Activated T-helper 2 cell treated with anti-CD3 and anti-CD28 coated beads, Interferon-gamma antibody, Interleukin-2, Interleukin-4, amounts not matched to agents 10 μg/mL and 5 μg/mL and 100 μg/mL, durations not matched to agents 14 hours and 24 hours and 36 hours (primary cell): Measurements from ENCODE around the gene DUSP22. TPM values are rescaled to one million over a fixed set of nuclear protein-coding genes. Genes with fewer than 3 reads are reported as not detected.

Experiments used
- DNase-seq: peaks from one replicate; pipeline ENCODE4 v3.0.0; 2021; ENCODE audit warnings: low spot score
- H3K27ac Mint-ChIP-seq: one replicate; pipeline ENCODE4 v1.8.0; 2021; ENCODE audit warnings: mixed read lengths
- H3K27me3 Mint-ChIP-seq: one replicate; pipeline ENCODE4 v1.8.0; 2021; ENCODE audit warnings: low read depth, mixed read lengths
- H3K36me3 Mint-ChIP-seq: one replicate; pipeline ENCODE4 v1.8.0; 2021; ENCODE audit warnings: low read depth, mixed read lengths
- H3K4me1 Mint-ChIP-seq: one replicate; pipeline ENCODE4 v1.8.0; 2021; ENCODE audit warnings: low read depth, mixed read lengths
- H3K4me3 Mint-ChIP-seq: one replicate; pipeline ENCODE4 v1.8.0; 2021; ENCODE audit warnings: low read depth, mild to moderate bottlenecking, moderate library complexity, mixed read lengths
- H3K9me3 Mint-ChIP-seq: one replicate; pipeline ENCODE4 v1.8.0; 2021; ENCODE audit warnings: mixed read lengths
- intact Hi-C: fragments of 100-400 bp; cut with micrococcal nuclease; formaldehyde crosslinking; loops from one replicate; pipeline ENCODE4 v1.15.1; 2023
- total RNA-seq: library from RNA; stranded (reverse); gene quantifications from 2 replicates; pipeline ENCODE4 v1.2.3, GENCODE V29; 2022

The DUSP22 gene
- total RNA-seq, 1 donor from 2014 or later, result 27.5 TPM

- Mint-ChIP-seq H3K4me3 (peak overlapping the region; percentile 57), H3K27me3 (no peaks in the 10 kb centered on the region), H3K4me1 (peaks cover 66% of the 10 kb centered on the region), H3K9me3 (no peaks in the 10 kb centered on the region), H3K27ac (peak overlapping the region; percentile 75), H3K36me3 (peaks cover 8% of the 10 kb centered on the region)
- intact Hi-C loops, result loop anchor here (1.0 to 5.0 kb wide), 8 partner anchors 47 to 223 kb away; partner anchors contain the start of gene DUSP22
- DNase-seq, result no peak
Measured at GRCh38 chr6:338815-339262, 46.6 kb downstream of the DUSP22 start.

GRCh38 chr6:339480-339879 lies 47.2 kb downstream of the DUSP22 start:
- Mint-ChIP-seq H3K27ac (peak overlapping the region; percentile 75), H3K27me3 (no peaks in the 10 kb centered on the region), H3K9me3 (no peaks in the 10 kb centered on the region), H3K4me1 (peaks cover 67% of the 10 kb centered on the region), H3K36me3 (peaks cover 10% of the 10 kb centered on the region), H3K4me3 (peak overlapping the region; percentile 57)
- intact Hi-C loops, result loop anchor here (1.0 to 5.0 kb wide), 8 partner anchors 47 to 223 kb away; partner anchors contain the start of gene DUSP22
- no peak for DNase-seq

GRCh38 chr6:340186-340955 lies 48.1 kb downstream of the DUSP22 start:
- Mint-ChIP-seq H3K4me3 (peak overlapping the region; percentile 57), H3K36me3 (peaks cover 10% of the 10 kb centered on the region), H3K4me1 (peaks cover 68% of the 10 kb centered on the region), H3K27me3 (no peaks in the 10 kb centered on the region), H3K9me3 (no peaks in the 10 kb centered on the region), H3K27ac (peak overlapping the region; percentile 75)
- no peak for DNase-seq
- intact Hi-C loops, result no loop called here

GRCh38 chr6:340991-341827 lies 48.9 kb downstream of the DUSP22 start:
- Mint-ChIP-seq H3K27ac (peak overlapping the region; percentile 17), H3K4me3 (no peak overlapping the region), H3K9me3 (no peaks in the 10 kb centered on the region), H3K36me3 (peaks cover 10% of the 10 kb centered on the region), H3K4me1 (peaks cover 62% of the 10 kb centered on the region), H3K27me3 (no peaks in the 10 kb centered on the region)
- DNase-seq, result no peak
- intact Hi-C loops, result no loop called here

GRCh38 chr6:341914-342831 lies 49.9 kb downstream of the DUSP22 start:
- H3K27ac Mint-ChIP-seq, result peak overlapping the region; percentile 18
- intact Hi-C loops, result no loop called here
- no peaks in the 10 kb centered on the region for H3K27me3 Mint-ChIP-seq
- DNase-seq, result no peak
- H3K4me1 Mint-ChIP-seq, result peaks cover 53% of the 10 kb centered on the region
- no peak overlapping the region for H3K4me3 Mint-ChIP-seq
- H3K9me3 Mint-ChIP-seq, result no peaks in the 10 kb centered on the region
- peaks cover 10% of the 10 kb centered on the region for H3K36me3 Mint-ChIP-seq

- no peak overlapping the region for H3K27ac Mint-ChIP-seq
- no peak overlapping the region for H3K4me3 Mint-ChIP-seq
- DNase-seq, result no peak
- no peaks in the 10 kb centered on the region for H3K27me3 Mint-ChIP-seq
- intact Hi-C loops, result no loop called here
- no peaks in the 10 kb centered on the region for H3K9me3 Mint-ChIP-seq
- H3K4me1 Mint-ChIP-seq, result peaks cover 47% of the 10 kb centered on the region
- H3K36me3 Mint-ChIP-seq, result peaks cover 12% of the 10 kb centered on the region
Measured at GRCh38 chr6:342832-343179, 50.5 kb downstream of the DUSP22 start.

GRCh38 chr6:343226-343935 lies 51.1 kb downstream of the DUSP22 start:
- peaks cover 42% of the 10 kb centered on the region for H3K4me1 Mint-ChIP-seq
- no peaks in the 10 kb centered on the region for H3K9me3 Mint-ChIP-seq
- intact Hi-C loops, result no loop called here
- peaks cover 17% of the 10 kb centered on the region for H3K36me3 Mint-ChIP-seq
- H3K4me3 Mint-ChIP-seq, result no peak overlapping the region
- DNase-seq, result no peak
- no peak overlapping the region for H3K27ac Mint-ChIP-seq
- no peaks in the 10 kb centered on the region for H3K27me3 Mint-ChIP-seq

GRCh38 chr6:343960-344815 lies 51.9 kb downstream of the DUSP22 start:
- no peak overlapping the region for H3K4me3 Mint-ChIP-seq
- intact Hi-C loops, result no loop called here
- no peak for DNase-seq
- no peaks in the 10 kb centered on the region for H3K9me3 Mint-ChIP-seq
- no peak overlapping the region for H3K27ac Mint-ChIP-seq
- H3K4me1 Mint-ChIP-seq, result peaks cover 35% of the 10 kb centered on the region
- H3K36me3 Mint-ChIP-seq, result peaks cover 25% of the 10 kb centered on the region
- no peaks in the 10 kb centered on the region for H3K27me3 Mint-ChIP-seq

GRCh38 chr6:344816-345340 lies 52.6 kb downstream of the DUSP22 start:
- intact Hi-C loops, result no loop called here
- peaks cover 27% of the 10 kb centered on the region for H3K36me3 Mint-ChIP-seq
- no peaks in the 10 kb centered on the region for H3K27me3 Mint-ChIP-seq
- H3K27ac Mint-ChIP-seq, result no peak overlapping the region
- H3K4me3 Mint-ChIP-seq, result no peak overlapping the region
- DNase-seq, result no peak
- H3K4me1 Mint-ChIP-seq, result peaks cover 28% of the 10 kb centered on the region
- no peaks in the 10 kb centered on the region for H3K9me3 Mint-ChIP-seq

GRCh38 chr6:345747-346385 lies 53.6 kb downstream of the DUSP22 start:
- Mint-ChIP-seq H3K9me3 (no peaks in the 10 kb centered on the region), H3K4me1 (peaks cover 19% of the 10 kb centered on the region), H3K27ac (no peak overlapping the region), H3K4me3 (no peak overlapping the region), H3K36me3 (peaks cover 31% of the 10 kb centered on the region), H3K27me3 (no peaks in the 10 kb centered on the region)
- intact Hi-C loops, result no loop called here
- DNase-seq, result no peak
